Omental fat pad (tissue), 4 donors: ENCODE data around the gene INTS15. TPM values are rescaled to one million over a fixed set of nuclear protein-coding genes. Genes with fewer than 3 reads are reported as not detected.
"Not testable (repeated sequence)": the region's sequence is repeated elsewhere in the genome, so short reads cannot be mapped to it uniquely, and the experiment has no call there.

Experiments used
- ATAC-seq: fragments of 150-250 bp; one replicate; pipeline ENCODE4 v1.9.1; 2016; ENCODE audit warnings: mild to moderate bottlenecking, moderate library complexity; ENCODE audit not compliant: low FRiP score
- DNase-seq: peaks from one replicate; pipeline ENCODE4 v3.0.0-alpha.2; 2019; ENCODE audit warnings: low spot score
- CTCF ChIP-seq, 3 donors: fragments of 450-650 bp; IDR thresholded peaks; one replicate each; pipeline ENCODE4 v1.5.1; 2016 to 2017; ENCODE audit warnings: antibody characterized with exemption in 3 of 3, mild to moderate bottlenecking in 3 of 3, moderate library complexity in 2 of 3
- total RNA-seq, 4 donors: library from RNA; depleted of rRNA; stranded (reverse); fragments of >200 nt; gene quantifications; one replicate each; pipeline ENCODE4 v1.1.0, GENCODE V29; 2016

Gene INTS15
- total RNA-seq, 4 donors from 2014 or later = 20.2 to 45.1 (median 24.1) TPM

GRCh38 chr7:6577369-6578113 lies 12.3 kb upstream of the INTS15 start, which contains the start of gene ZDHHC4:
Gene ZDHHC4, plus strand, starts transcription at chr7:6577454. Its CDS starts 3,108 bp downstream, at chr7:6580562.
- TF ChIP-seq CTCF (IDR thresholded peaks at IDR 0.05) = no peak
- peak; percentile 58 for DNase-seq
- ATAC-seq = peak; percentile 96

- DNase-seq (no peak), ATAC-seq (no peak)
- TF ChIP-seq CTCF (IDR thresholded peaks at IDR 0.05) = no peak
Measured at GRCh38 chr7:6578114-6579084, 11.4 kb upstream of the INTS15 start.

GRCh38 chr7:6579446-6579845 lies 10.4 kb upstream of the INTS15 start:
- DNase-seq (no peak), ATAC-seq (no peak)
- TF ChIP-seq CTCF (IDR thresholded peaks at IDR 0.05) = no peak

GRCh38 chr7:6585746-6586432 lies 3.9 kb upstream of the INTS15 start:
- not testable (repeated sequence) for ATAC-seq, DNase-seq

GRCh38 chr7:6588566-6588965 lies 1.3 kb upstream of the INTS15 start:
- no peak for TF ChIP-seq CTCF (IDR thresholded peaks at IDR 0.05)

GRCh38 chr7:6589151-6589828 lies 531 bp upstream of the INTS15 start:
- no peak for DNase-seq
- no peak for ATAC-seq
- no peak for TF ChIP-seq CTCF (IDR thresholded peaks at IDR 0.05)

More at GRCh38 chr7:6588566-6588965, 1.3 kb upstream of the INTS15 start:
- DNase-seq = no peak
- ATAC-seq = no peak
